HG02852 (cell line): ENCODE measurements around the gene CRYGA.
A peak's percentile ranks its signal among the peaks of the same experiment; 100 is the strongest.

Experiments
- ATAC-seq: cut with Tn5 transposase; IDR thresholded peaks from one replicate; pipeline ENCODE4 v1.9.1; 2021; ENCODE audit warnings: mild to moderate bottlenecking, moderate library complexity; ENCODE audit not compliant: unreplicated experiment

Gene CRYGA

DNA sequence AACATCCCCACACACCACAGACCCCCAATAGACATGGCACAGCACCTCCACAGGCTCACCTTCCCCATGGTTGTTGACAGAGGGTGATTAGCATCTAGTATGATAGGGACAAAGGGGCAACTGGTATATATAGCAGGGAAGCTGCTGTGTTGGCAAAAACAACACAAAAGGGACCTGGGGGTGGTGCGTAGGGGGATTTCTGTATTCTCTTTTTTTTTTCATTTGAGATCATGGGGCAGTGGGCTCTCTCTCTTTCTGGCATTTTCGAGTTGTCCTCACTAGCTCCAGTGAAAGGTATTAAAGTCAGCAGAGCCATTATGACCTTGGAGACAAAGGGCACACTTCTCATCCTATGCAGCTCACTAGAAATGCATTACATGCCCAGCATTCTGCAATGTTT is at the start of gene CRYGA:
Gene CRYGA (minus strand): TSS at position 101 of the 400 bp plus-strand sequence. CDS start 33 bp downstream, at position 68.
- ATAC-seq, result no peak

- ATAC-seq, result no peak
Observed at GRCh38 chr2:208210688-208211451, 47.5 kb upstream of the CRYGA start.

DNA sequence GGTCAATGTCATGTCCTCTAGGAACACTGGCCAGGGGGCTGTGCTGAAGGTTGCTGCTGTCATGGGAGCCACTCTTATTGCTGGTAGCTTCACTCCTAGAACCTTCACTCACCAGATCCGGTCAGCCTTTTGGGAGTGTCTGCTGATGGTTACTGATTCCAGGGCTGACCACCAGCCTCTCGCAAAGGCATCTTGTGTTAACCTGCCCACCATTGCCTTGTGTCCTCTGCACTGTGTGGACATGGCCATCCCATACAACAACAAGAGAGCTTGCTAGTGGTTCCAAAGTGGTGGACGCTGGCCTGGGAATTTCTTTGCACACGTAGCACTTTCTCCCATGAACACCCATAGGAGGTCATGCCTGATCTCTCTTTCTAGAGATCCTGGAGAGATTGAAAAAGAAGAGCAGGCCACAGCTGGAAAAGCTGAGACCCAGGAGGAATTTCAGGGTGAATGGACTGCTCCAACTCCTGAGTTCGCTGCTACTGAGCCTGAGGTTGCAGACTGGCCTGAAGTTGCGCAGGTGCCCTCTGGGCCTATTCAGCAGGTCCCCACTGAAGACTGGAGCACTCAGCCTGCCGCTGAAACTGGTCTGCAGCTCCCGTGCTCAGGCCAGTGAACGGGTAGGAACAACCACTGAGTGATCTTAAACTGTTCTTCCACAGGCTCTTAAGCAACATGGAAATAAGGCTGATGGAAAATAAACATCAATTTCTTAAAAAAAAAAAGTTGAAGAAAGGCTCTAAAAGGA is 45.1 kb upstream of the CRYGA start:
- ATAC-seq, result no peak

DNA sequence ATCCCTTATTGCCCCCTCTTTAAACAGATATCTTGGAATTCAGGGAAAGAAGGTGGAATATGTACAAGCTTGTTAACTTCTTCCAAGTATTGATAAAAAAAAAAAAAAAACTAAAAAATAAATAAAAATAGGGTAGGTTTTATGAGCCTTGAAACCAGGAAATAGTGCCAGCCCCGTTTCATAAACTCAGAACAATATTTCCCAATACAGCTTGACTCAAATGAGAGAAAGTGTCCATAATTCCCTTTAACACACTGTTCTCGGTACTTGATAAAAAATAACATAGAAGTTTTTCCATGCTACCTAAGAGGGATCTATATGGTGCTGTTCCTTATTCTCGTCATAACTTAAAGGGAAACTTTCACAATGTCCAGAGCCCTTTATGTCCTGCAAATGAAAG is 44.4 kb upstream of the CRYGA start:
- no peak for ATAC-seq

DNA sequence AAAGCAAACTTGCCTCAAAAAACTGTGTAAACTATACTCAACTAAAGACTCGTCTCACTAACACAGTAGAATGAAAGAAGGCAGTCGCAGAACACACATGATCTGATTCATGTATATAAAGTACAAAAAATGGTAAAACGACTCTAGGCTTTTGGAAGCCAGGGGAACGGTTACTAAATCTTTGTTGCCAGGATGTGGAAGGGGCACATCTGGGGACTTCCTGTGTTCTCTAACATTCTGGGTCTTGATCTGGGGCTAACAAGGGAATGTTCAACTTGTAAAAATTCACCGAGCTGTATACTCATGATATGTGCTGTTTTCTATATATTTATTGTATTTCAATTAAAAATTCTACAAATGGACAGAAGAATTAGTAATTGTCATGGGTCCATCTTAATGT is 40.8 kb upstream of the CRYGA start:
- no peak for ATAC-seq

DNA sequence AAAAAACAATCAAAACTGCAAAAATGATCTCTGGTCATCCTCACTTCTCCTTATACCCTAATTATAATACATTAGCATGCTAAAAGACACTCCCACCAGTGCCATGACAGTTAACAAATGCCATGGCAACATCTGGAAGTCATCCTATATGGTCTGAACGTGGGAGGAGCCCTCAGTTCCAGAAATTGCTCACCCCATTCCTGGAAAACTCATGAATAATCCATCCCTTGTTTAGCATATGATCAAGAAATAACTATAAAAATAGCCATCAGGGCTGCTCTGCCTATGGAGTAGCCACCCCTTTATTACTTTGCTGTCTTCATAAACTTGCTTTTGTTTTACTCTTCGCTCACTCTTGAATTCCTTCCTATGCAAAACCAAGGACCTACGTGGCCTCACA is 32.1 kb upstream of the CRYGA start:
- ATAC-seq, result no peak

DNA sequence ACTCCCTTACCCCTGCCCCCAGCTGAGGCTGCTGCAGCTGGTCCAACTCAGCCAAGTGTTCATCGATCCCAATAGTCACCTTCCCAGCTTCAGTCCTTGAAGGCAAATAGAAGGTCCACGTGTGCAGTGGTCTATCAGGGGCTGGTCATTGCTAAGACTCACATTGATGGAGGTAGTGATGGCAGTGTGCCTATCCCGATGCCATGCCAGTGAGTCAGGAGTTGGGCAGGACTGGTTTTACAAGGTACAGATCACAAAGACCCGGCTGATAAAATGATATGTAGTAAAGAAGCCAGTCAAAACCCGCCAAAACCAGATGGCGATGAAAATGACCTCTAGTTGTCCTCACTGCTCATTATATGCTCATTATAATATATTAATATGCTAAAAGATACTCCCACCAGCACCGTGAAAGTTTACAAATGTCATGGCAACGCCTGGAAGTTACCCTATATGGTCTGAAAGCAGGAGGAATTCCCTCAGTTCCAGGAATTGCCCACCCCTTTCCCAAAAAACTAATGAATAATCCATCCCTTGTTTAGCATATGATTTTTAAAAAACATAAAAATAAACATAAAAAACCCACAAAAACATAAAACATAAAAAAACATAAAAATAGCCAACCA is 29.3 kb upstream of the CRYGA start:
- no peak for ATAC-seq

GRCh38 chr2:208189810-208190503 is 26.6 kb upstream of the CRYGA start, which contains the start of gene C2orf80:
Gene C2orf80, minus strand, starts transcription at chr2:208190030. Its CDS starts 3,044 bp downstream, at chr2:208186986.
- no peak for ATAC-seq

- no peak for ATAC-seq
Observed at GRCh38 chr2:208189069-208189809, 25.9 kb upstream of the CRYGA start.

DNA sequence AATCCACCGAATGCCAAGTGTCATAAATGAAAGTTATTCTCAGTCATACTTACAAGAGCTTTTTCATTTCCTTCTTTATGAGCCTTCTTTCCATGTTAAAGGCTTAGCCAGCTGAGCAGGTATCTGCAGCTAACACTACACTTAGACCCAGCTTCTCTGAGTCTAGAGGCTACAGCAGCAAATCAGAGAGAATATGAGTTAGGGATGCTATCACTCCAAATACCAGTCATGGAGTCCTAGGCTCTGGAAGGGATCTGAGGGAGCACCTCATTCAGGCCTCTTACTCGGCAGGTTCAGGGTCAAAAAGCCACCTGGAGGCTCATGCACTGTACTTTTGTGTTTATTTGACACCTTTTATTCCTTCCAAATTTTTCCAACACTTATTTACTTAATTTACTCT is 23.5 kb upstream of the CRYGA start:
- ATAC-seq, result no peak

- ATAC-seq, result no peak
Observed at GRCh38 chr2:208186465-208186864, 23.1 kb upstream of the CRYGA start.

DNA sequence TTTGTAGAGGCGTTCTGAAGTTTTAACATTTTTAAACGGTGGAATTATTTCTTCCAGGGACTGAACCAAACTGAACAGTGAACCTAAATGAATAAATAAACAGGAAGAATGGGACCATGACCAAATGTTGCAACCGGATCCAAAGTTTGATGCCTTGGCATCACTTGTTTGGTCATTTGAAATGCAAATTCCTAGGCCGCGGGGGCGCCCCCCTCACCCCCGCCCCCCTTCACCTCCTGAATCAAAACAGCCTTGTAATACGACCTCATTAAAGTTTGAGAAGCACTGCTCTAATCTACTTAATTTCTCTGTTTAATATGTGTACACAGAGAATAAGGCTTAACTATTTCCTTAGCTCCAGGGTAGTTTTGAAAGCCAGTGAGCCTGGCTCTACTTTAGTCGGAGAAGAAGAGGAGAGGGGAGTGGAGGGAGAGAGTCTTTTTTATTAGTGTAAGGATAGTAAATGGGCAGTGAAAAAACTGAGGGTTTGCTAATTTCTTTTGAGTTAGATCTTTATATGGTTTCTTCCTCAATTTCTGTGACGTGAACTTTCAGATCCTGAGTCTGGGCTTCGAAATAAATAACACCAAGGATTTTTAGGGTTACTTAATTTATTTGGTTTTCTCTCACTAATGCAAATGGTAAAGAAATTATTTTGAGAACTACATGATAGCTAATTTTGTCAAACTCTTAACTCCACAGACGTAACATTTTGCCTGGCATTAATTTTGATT is 20.8 kb upstream of the CRYGA start:
- no peak for ATAC-seq

DNA sequence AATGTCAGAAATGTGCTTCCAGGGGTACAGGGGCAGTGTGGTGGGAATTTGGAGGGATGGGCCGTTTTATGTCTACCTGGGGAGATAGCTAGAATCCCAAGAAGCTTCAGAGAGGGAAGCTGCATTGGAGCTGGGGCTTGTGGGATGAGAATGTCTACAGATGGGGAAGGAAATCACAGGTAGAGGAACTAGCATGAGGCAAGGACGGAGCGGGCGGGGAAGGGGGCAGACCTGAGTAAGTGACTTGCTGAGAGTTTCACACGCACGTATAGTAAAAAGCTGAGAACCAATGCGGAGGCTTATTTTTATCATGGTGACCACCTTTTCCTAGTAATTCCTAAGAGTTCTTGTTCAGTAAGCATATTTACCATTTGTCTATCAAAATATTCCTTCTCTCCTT is 20.1 kb upstream of the CRYGA start:
- ATAC-seq, result no peak

DNA sequence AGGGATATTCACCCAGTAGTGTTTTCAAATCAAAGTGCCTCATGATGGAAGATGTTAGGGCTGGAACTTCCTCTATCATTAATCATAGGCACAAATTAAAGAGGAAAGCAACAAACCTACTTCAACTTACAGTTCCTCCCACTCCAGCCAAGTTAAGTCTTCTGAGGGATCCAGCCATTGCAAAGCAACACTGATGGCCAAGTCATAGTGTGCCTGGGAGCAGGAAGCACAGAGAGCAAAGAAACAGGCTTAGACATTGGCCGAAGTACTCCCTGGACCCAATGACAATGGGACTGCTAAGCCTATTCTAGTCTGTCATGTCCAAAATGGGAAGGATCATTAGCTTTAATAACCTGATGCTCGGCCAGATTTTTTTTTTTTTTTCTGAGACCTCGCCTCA is 19.4 kb upstream of the CRYGA start:
- no peak for ATAC-seq

- ATAC-seq, result no peak
Observed at GRCh38 chr2:208179028-208179609, 15.7 kb upstream of the CRYGA start.

- no peak for ATAC-seq
Observed at GRCh38 chr2:208175840-208176153, 12.4 kb upstream of the CRYGA start.

- ATAC-seq, result peak; percentile 100
Observed at GRCh38 chr2:208175069-208175839, 11.9 kb upstream of the CRYGA start.

DNA sequence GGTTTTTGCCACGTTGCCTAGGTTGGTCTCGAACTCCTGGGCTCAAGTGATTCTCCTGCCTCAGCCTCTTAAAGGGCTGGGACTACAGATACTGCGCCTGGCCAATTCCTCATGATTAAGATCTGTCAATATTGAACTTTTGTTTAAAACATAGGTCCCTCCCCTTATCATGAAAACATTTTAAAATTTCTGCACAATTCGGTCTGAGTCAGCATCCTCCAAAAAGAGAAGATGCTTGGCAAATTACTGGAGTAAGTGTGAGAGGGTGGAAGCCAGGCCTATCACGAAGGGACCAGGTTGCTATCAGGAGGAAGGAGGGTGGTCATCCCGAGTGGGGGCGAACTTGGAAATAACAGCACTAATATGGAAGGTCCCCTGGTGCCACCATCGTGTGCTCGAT is 10.8 kb upstream of the CRYGA start:
- no peak for ATAC-seq

GRCh38 chr2:208172125-208172524 is 8.7 kb upstream of the CRYGA start:
- ATAC-seq, result no peak
